ENCODE measurements around the gene NTNG2. TPM values are rescaled to one million over a fixed set of nuclear protein-coding genes. Genes with fewer than 3 reads are reported as not detected.

Gene NTNG2
- total and polyA plus RNA-seq, 10 of the 15 experiments (the other 5 are each of a cell fraction or from before 2014, with no cell fraction given), result 0.37 to 0.79 (median 0.45) TPM; not detected in 6

DNA sequence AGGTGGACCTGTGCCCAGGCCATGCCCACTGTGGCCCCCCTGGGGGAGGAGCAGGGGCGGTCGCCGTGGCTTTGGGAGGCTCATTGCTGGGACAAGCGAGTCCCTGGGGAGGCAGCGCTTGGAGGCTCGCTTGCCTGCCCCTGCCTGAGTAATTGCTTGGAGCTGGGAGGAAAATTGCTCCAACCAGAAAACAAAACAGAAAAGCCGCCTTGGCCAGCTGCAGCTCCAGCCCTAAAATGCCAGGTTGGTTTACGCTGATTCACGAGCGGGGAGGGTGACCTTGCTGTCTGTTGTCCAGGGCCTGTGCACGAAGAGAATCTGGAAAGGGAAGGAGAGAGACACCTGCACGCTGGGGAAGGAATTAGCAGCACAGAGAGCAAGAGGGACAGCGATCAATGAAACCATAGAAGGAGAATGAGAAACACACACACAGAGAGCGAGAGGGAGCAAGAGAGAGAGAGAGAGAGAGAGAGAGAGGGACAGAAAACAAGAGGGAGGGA is 25.3 kb downstream of the NTNG2 start:
- DNase-seq (ENCODE audit: low read depth, low spot score), result no peak
- ChIA-PET RAD21 (ENCODE audit: unreplicated experiment) (interaction anchor here (0.8 kb wide), 1 partner anchor 27 kb away, joined by 3 read pairs; no protein-coding TSS in a partner anchor), CTCF (no interaction called here), SMC1A (ENCODE audit: uncharacterized antibody, unreplicated experiment) (no interaction called here), POLR2A (no interaction called here)
- BruUV-seq (replicated peaks), result no TSS peak
- intact Hi-C loops (cut with micrococcal nuclease; ENCODE audit: unreplicated experiment), result no loop called here
- Histone ChIP-seq H3K79me2 (ENCODE audit: control insufficient read depth, insufficient read depth, low read length) (no peaks in the 10 kb centered on the region), H4K20me1 (ENCODE audit: control insufficient read depth, insufficient read depth) (no peaks in the 10 kb centered on the region), H3K36me3 (ENCODE audit: control insufficient read depth in 2 of 2, insufficient read depth in 2 of 2, low read length in 1 of 2) (no peaks in the 10 kb centered on the region), H3K27me3 (replicated peaks in 1 of 2; ENCODE audit: control insufficient read depth in 2 of 2, insufficient read depth in 2 of 2, low read length in 1 of 2) (no peaks in the 10 kb centered on the region; a peak in 1 of 4 replicates), H3K4me3 (no peak overlapping the region), H3K9ac (ENCODE audit: control insufficient read depth, insufficient read depth, low read length) (no peak overlapping the region), H3K4me2 (ENCODE audit: control insufficient read depth, insufficient read depth) (no peak overlapping the region), H3K4me1 (ENCODE audit: control insufficient read depth, insufficient read depth, low read length) (peaks cover 4% of the 10 kb centered on the region), H2AFZ (ENCODE audit: control insufficient read depth, low read depth, low read length) (no peak overlapping the region), H3K9me3 (replicated peaks; ENCODE audit: control insufficient read depth, insufficient read depth, low read length) (no peaks in the 10 kb centered on the region), H3K27ac (ENCODE audit: control insufficient read depth, insufficient read depth) (no peak overlapping the region)
- no peak for FAIRE-seq
- in situ Hi-C loops (cut with MboI), result no loop called here
- 46% methylated on average over 13 of the region's 14 CpGs for WGBS (ENCODE audit: insufficient coverage, insufficient replicate concordance, low lambda C conversion rate, missing lambda C conversion rate)
- ATAC-seq, result no peak
- TF ChIP-seq, protein P1, sequence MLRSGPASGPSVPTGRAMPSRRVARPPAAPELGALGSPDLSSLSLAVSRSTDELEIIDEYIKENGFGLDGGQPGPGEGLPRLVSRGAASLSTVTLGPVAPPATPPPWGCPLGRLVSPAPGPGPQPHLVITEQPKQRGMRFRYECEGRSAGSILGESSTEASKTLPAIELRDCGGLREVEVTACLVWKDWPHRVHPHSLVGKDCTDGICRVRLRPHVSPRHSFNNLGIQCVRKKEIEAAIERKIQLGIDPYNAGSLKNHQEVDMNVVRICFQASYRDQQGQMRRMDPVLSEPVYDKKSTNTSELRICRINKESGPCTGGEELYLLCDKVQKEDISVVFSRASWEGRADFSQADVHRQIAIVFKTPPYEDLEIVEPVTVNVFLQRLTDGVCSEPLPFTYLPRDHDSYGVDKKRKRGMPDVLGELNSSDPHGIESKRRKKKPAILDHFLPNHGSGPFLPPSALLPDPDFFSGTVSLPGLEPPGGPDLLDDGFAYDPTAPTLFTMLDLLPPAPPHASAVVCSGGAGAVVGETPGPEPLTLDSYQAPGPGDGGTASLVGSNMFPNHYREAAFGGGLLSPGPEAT (IDR thresholded peaks at IDR 0.05; ENCODE audit: low read depth), result no peak
- TF ChIP-seq, protein P2, sequence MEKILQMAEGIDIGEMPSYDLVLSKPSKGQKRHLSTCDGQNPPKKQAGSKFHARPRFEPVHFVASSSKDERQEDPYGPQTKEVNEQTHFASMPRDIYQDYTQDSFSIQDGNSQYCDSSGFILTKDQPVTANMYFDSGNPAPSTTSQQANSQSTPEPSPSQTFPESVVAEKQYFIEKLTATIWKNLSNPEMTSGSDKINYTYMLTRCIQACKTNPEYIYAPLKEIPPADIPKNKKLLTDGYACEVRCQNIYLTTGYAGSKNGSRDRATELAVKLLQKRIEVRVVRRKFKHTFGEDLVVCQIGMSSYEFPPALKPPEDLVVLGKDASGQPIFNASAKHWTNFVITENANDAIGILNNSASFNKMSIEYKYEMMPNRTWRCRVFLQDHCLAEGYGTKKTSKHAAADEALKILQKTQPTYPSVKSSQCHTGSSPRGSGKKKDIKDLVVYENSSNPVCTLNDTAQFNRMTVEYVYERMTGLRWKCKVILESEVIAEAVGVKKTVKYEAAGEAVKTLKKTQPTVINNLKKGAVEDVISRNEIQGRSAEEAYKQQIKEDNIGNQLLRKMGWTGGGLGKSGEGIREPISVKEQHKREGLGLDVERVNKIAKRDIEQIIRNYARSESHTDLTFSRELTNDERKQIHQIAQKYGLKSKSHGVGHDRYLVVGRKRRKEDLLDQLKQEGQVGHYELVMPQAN (conservative IDR thresholded peaks at IDR 0.05), result no peak
- TF ChIP-seq CEBPB (IDR thresholded peaks at IDR 0.05; ENCODE audit: borderline replicate concordance in 1 of 2, low read depth in 2 of 2, low read length in 2 of 2) (no peak), STAT3 (IDR thresholded peaks at IDR 0.05; ENCODE audit: low read depth, low read length) (no peak), LARP7 (IDR thresholded peaks at IDR 0.05) (no peak), TBL1XR1 (IDR thresholded peaks at IDR 0.05; ENCODE audit: low read depth, low read length) (no peak), SREBF2 (IDR thresholded peaks at IDR 0.05; ENCODE audit: low read length) (no peak), SMAD5 (IDR thresholded peaks at IDR 0.05; ENCODE audit: low read depth) (no peak)
- TF ChIP-seq, protein P3, sequence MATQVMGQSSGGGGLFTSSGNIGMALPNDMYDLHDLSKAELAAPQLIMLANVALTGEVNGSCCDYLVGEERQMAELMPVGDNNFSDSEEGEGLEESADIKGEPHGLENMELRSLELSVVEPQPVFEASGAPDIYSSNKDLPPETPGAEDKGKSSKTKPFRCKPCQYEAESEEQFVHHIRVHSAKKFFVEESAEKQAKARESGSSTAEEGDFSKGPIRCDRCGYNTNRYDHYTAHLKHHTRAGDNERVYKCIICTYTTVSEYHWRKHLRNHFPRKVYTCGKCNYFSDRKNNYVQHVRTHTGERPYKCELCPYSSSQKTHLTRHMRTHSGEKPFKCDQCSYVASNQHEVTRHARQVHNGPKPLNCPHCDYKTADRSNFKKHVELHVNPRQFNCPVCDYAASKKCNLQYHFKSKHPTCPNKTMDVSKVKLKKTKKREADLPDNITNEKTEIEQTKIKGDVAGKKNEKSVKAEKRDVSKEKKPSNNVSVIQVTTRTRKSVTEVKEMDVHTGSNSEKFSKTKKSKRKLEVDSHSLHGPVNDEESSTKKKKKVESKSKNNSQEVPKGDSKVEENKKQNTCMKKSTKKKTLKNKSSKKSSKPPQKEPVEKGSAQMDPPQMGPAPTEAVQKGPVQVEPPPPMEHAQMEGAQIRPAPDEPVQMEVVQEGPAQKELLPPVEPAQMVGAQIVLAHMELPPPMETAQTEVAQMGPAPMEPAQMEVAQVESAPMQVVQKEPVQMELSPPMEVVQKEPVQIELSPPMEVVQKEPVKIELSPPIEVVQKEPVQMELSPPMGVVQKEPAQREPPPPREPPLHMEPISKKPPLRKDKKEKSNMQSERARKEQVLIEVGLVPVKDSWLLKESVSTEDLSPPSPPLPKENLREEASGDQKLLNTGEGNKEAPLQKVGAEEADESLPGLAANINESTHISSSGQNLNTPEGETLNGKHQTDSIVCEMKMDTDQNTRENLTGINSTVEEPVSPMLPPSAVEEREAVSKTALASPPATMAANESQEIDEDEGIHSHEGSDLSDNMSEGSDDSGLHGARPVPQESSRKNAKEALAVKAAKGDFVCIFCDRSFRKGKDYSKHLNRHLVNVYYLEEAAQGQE (IDR thresholded peaks at IDR 0.05; ENCODE audit: low read depth, low read length), result no peak
